ENCODE measurements around the gene METTL5.

Gene METTL5

GRCh38 chr2:169862816-169863215 is 38.1 kb upstream of the METTL5 start:
- TF ChIP-seq REST (IDR thresholded peaks at IDR 0.05; ENCODE audit: insufficient read depth in 1 of 2, low read depth in 2 of 2, low read length in 2 of 2) = no peak
- no peak for TF ChIP-seq TAF1 (IDR thresholded peaks at IDR 0.05; ENCODE audit: borderline replicate concordance, insufficient read depth, low read length)
- no peak for TF ChIP-seq POLR2AphosphoS5 (IDR thresholded peaks at IDR 0.05; ENCODE audit: low read depth, low read length)
- no peak for TF ChIP-seq FOXP2 (optimal IDR thresholded peaks at IDR 0.05; ENCODE audit: borderline replicate concordance, extremely low read depth, extremely low read length, insufficient read depth)
- no peak for TF ChIP-seq SIN3A (IDR thresholded peaks at IDR 0.05; ENCODE audit: borderline replicate concordance, insufficient read depth, low read length)

GRCh38 chr2:169860149-169860548 is 35.4 kb upstream of the METTL5 start:
- no peak for TF ChIP-seq TAF1 (IDR thresholded peaks at IDR 0.05; ENCODE audit: borderline replicate concordance, insufficient read depth, low read length)
- no peak for TF ChIP-seq SIN3A (IDR thresholded peaks at IDR 0.05; ENCODE audit: borderline replicate concordance, insufficient read depth, low read length)
- TF ChIP-seq POLR2AphosphoS5 (IDR thresholded peaks at IDR 0.05; ENCODE audit: low read depth, low read length) = no peak
- TF ChIP-seq FOXP2 (optimal IDR thresholded peaks at IDR 0.05; ENCODE audit: borderline replicate concordance, extremely low read depth, extremely low read length, insufficient read depth) = no peak
- TF ChIP-seq REST (IDR thresholded peaks at IDR 0.05; ENCODE audit: insufficient read depth in 1 of 2, low read depth in 2 of 2, low read length in 2 of 2) = no peak

- TF ChIP-seq POLR2AphosphoS5 (IDR thresholded peaks at IDR 0.05; ENCODE audit: low read depth, low read length) (no peak), REST (IDR thresholded peaks at IDR 0.05; ENCODE audit: insufficient read depth in 1 of 2, low read depth in 2 of 2, low read length in 2 of 2) (no peak), FOXP2 (optimal IDR thresholded peaks at IDR 0.05; ENCODE audit: borderline replicate concordance, extremely low read depth, extremely low read length, insufficient read depth) (no peak), SIN3A (IDR thresholded peaks at IDR 0.05; ENCODE audit: borderline replicate concordance, insufficient read depth, low read length) (no peak), TAF1 (IDR thresholded peaks at IDR 0.05; ENCODE audit: borderline replicate concordance, insufficient read depth, low read length) (no peak)
Measured at GRCh38 chr2:169859423-169859822, 34.7 kb upstream of the METTL5 start.

- no peak for TF ChIP-seq FOXP2 (optimal IDR thresholded peaks at IDR 0.05; ENCODE audit: borderline replicate concordance, extremely low read depth, extremely low read length, insufficient read depth)
- TF ChIP-seq REST (IDR thresholded peaks at IDR 0.05; ENCODE audit: insufficient read depth in 1 of 2, low read depth in 2 of 2, low read length in 2 of 2) = no peak
- no peak for TF ChIP-seq TAF1 (IDR thresholded peaks at IDR 0.05; ENCODE audit: borderline replicate concordance, insufficient read depth, low read length)
- TF ChIP-seq SIN3A (IDR thresholded peaks at IDR 0.05; ENCODE audit: borderline replicate concordance, insufficient read depth, low read length) = no peak
Measured at GRCh38 chr2:169853041-169853668, 28.4 kb upstream of the METTL5 start.

All from PFSK-1 (cell line).